CD4-positive, alpha-beta memory T cell (primary cell): ENCODE measurements around the gene TOR2A. TPM values are rescaled to one million over a fixed set of nuclear protein-coding genes. Genes with fewer than 3 reads are reported as not detected.

Experiments
- CTCF ChIA-PET: fragments of 350-600 bp; sonication (Branson Sonifier 250); formaldehyde crosslinking; loops from one replicate; lab custom pipeline; 2021; ENCODE audit warnings: inconsistent platforms; ENCODE audit not compliant: partially characterized antibody; lab: Charles Lee
- POLR2A ChIA-PET: fragments of 350-600 bp; sonication (Branson Sonifier 250); formaldehyde crosslinking; loops from one replicate; lab custom pipeline; 2021; ENCODE audit not compliant: partially characterized antibody; lab: Charles Lee
- DNase-seq, 5 donors: peaks; one replicate each; pipeline versions ENCODE4 v3.0.0 to v3.0.0-alpha.2; 2020 to 2022; ENCODE audit warnings: mixed read lengths in 1 of 5
- H3K27ac ChIP-seq: one replicate; pipeline ENCODE4 v1.7.0; 2013; ENCODE audit warnings: low read depth, low read length
- H3K27me3 ChIP-seq: 2 replicates; pipeline ENCODE4 v1.7.0; 2013; ENCODE audit warnings: mild to moderate bottlenecking, low read length, moderate library complexity; ENCODE audit not compliant: insufficient read depth
- H3K36me3 ChIP-seq: 2 replicates; pipeline ENCODE4 v1.7.0; 2013; ENCODE audit warnings: mild to moderate bottlenecking, low read length, moderate library complexity; ENCODE audit not compliant: insufficient read depth
- H3K4me1 ChIP-seq: 2 replicates; pipeline ENCODE4 v1.7.0; 2013; ENCODE audit warnings: mild to moderate bottlenecking, low read length, moderate library complexity; ENCODE audit not compliant: insufficient read depth
- H3K4me3 ChIP-seq, 2 donors: one replicate each; pipeline ENCODE4 v1.7.0; 2013; ENCODE audit warnings: low read length in 2 of 2, mild to moderate bottlenecking in 1 of 2
- H3K9me3 ChIP-seq, 2 donors: one replicate each; pipeline ENCODE4 v1.7.0; 2013; ENCODE audit warnings: low read length in 2 of 2, control low read depth in 1 of 2; ENCODE audit not compliant: control insufficient read depth in 1 of 2
- H3K27ac Mint-ChIP-seq, 7 donors: one replicate each; pipeline ENCODE4 v1.8.0; 2020 to 2021; ENCODE audit warnings: mixed read lengths in 7 of 7, mild to moderate bottlenecking in 6 of 7, inconsistent platforms in 3 of 7, moderate library complexity in 3 of 7
- H3K27me3 Mint-ChIP-seq, 2 donors: one replicate each; pipeline ENCODE4 v1.8.0; 2020 to 2021; ENCODE audit warnings: mixed read lengths in 2 of 2
- H3K36me3 Mint-ChIP-seq, 2 donors: one replicate each; pipeline ENCODE4 v1.8.0; 2020 to 2021; ENCODE audit warnings: mixed read lengths in 2 of 2, inconsistent platforms in 1 of 2, mild to moderate bottlenecking in 1 of 2
- H3K4me1 Mint-ChIP-seq, 4 donors: one replicate each; pipeline ENCODE4 v1.8.0; 2020 to 2021; ENCODE audit warnings: mixed read lengths in 4 of 4, mild to moderate bottlenecking in 1 of 4
- H3K4me3 Mint-ChIP-seq, 8 donors: one replicate each; pipeline ENCODE4 v1.8.0; 2020 to 2021; ENCODE audit warnings: mixed read lengths in 8 of 8, mild to moderate bottlenecking in 7 of 8, moderate library complexity in 6 of 8, inconsistent platforms in 3 of 8
- H3K9me3 Mint-ChIP-seq, 8 donors: one replicate each; pipeline ENCODE4 v1.8.0; 2020 to 2021; ENCODE audit warnings: mixed read lengths in 8 of 8, mild to moderate bottlenecking in 5 of 8, inconsistent platforms in 3 of 8, moderate library complexity in 1 of 8
- intact Hi-C: fragments of 100-400 bp; cut with micrococcal nuclease; formaldehyde crosslinking; loops from one replicate; pipeline ENCODE4 v1.15.1; 2023
- polyA plus RNA-seq, 2 donors: library from polyadenylated mRNA; unstranded; fragments of 300-500 nt; fragmentation: Illumina TruSeq; gene quantifications; one replicate each; pipeline ENCODE4 v1.2.3, GENCODE V29; 2021
- total RNA-seq, 2 experiments: library from RNA; stranded (reverse); gene quantifications; one replicate each; pipeline ENCODE4 v1.2.3, GENCODE V29; 2021

The TOR2A gene
- total and polyA plus RNA-seq, 4 experiments from 2014 or later = 14.3 to 27.1 (median 20.8) TPM

GRCh38 chr9:127714020-127714750 is 20.9 kb downstream of the TOR2A start:
- Mint-ChIP-seq H3K36me3 (peaks cover 0 to 6% of the 10 kb centered on the region in 2 donors), H3K27ac (peak overlapping the region; percentile 48 to 85 (median 73)), H3K4me1 (peaks cover 15 to 35% (median 27%) of the 10 kb centered on the region in 4 donors), H3K4me3 (peak overlapping the region; percentile 61 to 84 (median 79)), H3K27me3 (no peaks in the 10 kb centered on the region), H3K9me3 (no peaks in the 10 kb centered on the region)
- H3K27ac ChIP-seq = no peak overlapping the region
- POLR2A ChIA-PET = interaction anchor here (0.9 to 6.3 kb wide), 5 partner anchors 10 to 74 kb away, joined by 3 to 39 read pairs (median 5); partner anchors contain the start of gene TOR2A
- H3K4me3 ChIP-seq = peak overlapping the region in 1 of 2 donors; percentile 37
- peaks cover 33% of the 10 kb centered on the region for H3K4me1 ChIP-seq
- no peak for DNase-seq
- intact Hi-C loops = loop anchor here (2.0 kb wide), 1 partner anchor 101 kb away; the partner anchor contains the start of gene STXBP1
- no peaks in the 10 kb centered on the region for H3K27me3 ChIP-seq
- CTCF ChIA-PET = interaction anchor here (1.8 to 3.4 kb wide), 2 partner anchors 21 to 71 kb away, joined by 5 to 23 read pairs; partner anchors contain the start of gene TOR2A
- no peaks in the 10 kb centered on the region for H3K36me3 ChIP-seq
- no peaks in the 10 kb centered on the region for H3K9me3 ChIP-seq

- intact Hi-C loops = no loop called here
- Histone ChIP-seq H3K4me3 (no peak overlapping the region), H3K27ac (no peak overlapping the region), H3K27me3 (no peaks in the 10 kb centered on the region), H3K36me3 (no peaks in the 10 kb centered on the region), H3K4me1 (peaks cover 31% of the 10 kb centered on the region), H3K9me3 (no peaks in the 10 kb centered on the region)
- Mint-ChIP-seq H3K27me3 (no peaks in the 10 kb centered on the region), H3K27ac (no peak overlapping the region), H3K9me3 (no peaks in the 10 kb centered on the region), H3K4me1 (peaks cover 15 to 35% (median 26%) of the 10 kb centered on the region in 4 donors), H3K4me3 (peak overlapping the region in 2 of 8 donors; percentile 61 to 65), H3K36me3 (peaks cover 0 to 6% of the 10 kb centered on the region in 2 donors)
- CTCF ChIA-PET = no interaction called here
- POLR2A ChIA-PET = interaction anchor here (1.0 to 2.0 kb wide), 2 partner anchors 14 to 22 kb away, joined by 3 to 7 read pairs; partner anchors contain the start of gene TOR2A
- DNase-seq = no peak
Measured at GRCh38 chr9:127712867-127713266, 22.2 kb downstream of the TOR2A start.

GRCh38 chr9:127712371-127712770 is 22.7 kb downstream of the TOR2A start:
- Mint-ChIP-seq H3K27ac (peak overlapping the region in 2 of 7 donors; percentile 35 to 47), H3K36me3 (peaks cover 0 to 6% of the 10 kb centered on the region in 2 donors), H3K9me3 (no peaks in the 10 kb centered on the region), H3K4me3 (peak overlapping the region in 3 of 8 donors; percentile 36 to 65 (median 61)), H3K4me1 (peaks cover 19 to 40% (median 31%) of the 10 kb centered on the region in 4 donors), H3K27me3 (no peaks in the 10 kb centered on the region)
- Histone ChIP-seq H3K4me1 (peaks cover 36% of the 10 kb centered on the region), H3K4me3 (no peak overlapping the region), H3K27ac (no peak overlapping the region), H3K36me3 (no peaks in the 10 kb centered on the region), H3K9me3 (no peaks in the 10 kb centered on the region), H3K27me3 (no peaks in the 10 kb centered on the region)
- POLR2A ChIA-PET = interaction anchor here (1.0 to 2.0 kb wide), 3 partner anchors 13 to 73 kb away, joined by 3 to 7 read pairs (median 4); partner anchors contain the start of genes CDK9 and TOR2A
- DNase-seq = no peak
- CTCF ChIA-PET = interaction anchor here (1.5 to 3.4 kb wide), 2 partner anchors 22 to 209 kb away, joined by 3 to 19 read pairs; partner anchors contain the start of gene TOR2A
- intact Hi-C loops = no loop called here

DNA sequence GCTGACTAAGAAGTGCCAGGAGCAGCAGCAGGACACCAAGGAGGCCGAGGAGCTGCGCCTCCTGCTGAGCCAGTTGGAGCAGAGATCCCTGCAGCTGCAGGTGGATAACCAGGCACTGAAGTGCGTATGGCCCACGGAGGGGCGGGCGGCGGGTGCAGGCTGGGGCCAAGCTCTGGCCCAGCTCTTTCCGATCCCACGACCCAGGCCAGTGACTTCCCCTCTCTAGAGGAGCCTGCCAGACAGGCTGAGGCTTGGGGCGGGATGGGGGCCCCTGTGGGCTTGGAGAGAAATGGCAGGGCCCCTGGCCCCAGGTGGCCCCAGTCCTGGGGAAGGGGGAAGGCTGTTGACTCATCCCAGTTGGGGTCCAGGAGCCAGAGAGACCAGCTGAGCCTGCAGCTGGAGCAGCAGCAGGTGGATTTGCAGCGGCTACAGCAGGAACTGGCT is 23.2 kb downstream of the TOR2A start:
- H3K27me3 ChIP-seq = no peaks in the 10 kb centered on the region
- H3K4me3 ChIP-seq = no peak overlapping the region
- no peaks in the 10 kb centered on the region for H3K9me3 ChIP-seq
- H3K9me3 Mint-ChIP-seq = peaks cover 0 to 1% (median 0%) of the 10 kb centered on the region in 8 donors
- CTCF ChIA-PET = interaction anchor here (1.5 to 3.4 kb wide), 2 partner anchors 23 to 209 kb away, joined by 3 to 19 read pairs; partner anchors contain the start of gene TOR2A
- no peak for DNase-seq
- peak overlapping the region in 2 of 8 donors; percentile 29 to 49 for H3K4me3 Mint-ChIP-seq
- H3K4me1 ChIP-seq = peaks cover 39% of the 10 kb centered on the region
- H3K27ac ChIP-seq = no peak overlapping the region
- H3K27ac Mint-ChIP-seq = peak overlapping the region in 1 of 7 donors; percentile 35
- H3K27me3 Mint-ChIP-seq = no peaks in the 10 kb centered on the region
- H3K36me3 ChIP-seq = no peaks in the 10 kb centered on the region
- POLR2A ChIA-PET = interaction anchor here (1.0 to 2.0 kb wide), 3 partner anchors 13 to 73 kb away, joined by 3 to 7 read pairs (median 4); partner anchors contain the start of genes CDK9 and TOR2A
- peaks cover 0 to 6% of the 10 kb centered on the region in 2 donors for H3K36me3 Mint-ChIP-seq
- intact Hi-C loops = no loop called here
- peaks cover 19 to 44% (median 33%) of the 10 kb centered on the region in 4 donors for H3K4me1 Mint-ChIP-seq

GRCh38 chr9:127711226-127711701 is 23.8 kb downstream of the TOR2A start:
- H3K27me3 Mint-ChIP-seq = no peaks in the 10 kb centered on the region
- H3K27ac ChIP-seq = no peak overlapping the region
- CTCF ChIA-PET = interaction anchor here (1.5 to 3.4 kb wide), 2 partner anchors 23 to 210 kb away, joined by 3 to 19 read pairs; partner anchors contain the start of gene TOR2A
- no peak for DNase-seq
- H3K36me3 Mint-ChIP-seq = peaks cover 0 to 6% of the 10 kb centered on the region in 2 donors
- peak overlapping the region in 4 of 8 donors; percentile 24 to 46 (median 44) for H3K4me3 Mint-ChIP-seq
- no peaks in the 10 kb centered on the region for H3K27me3 ChIP-seq
- POLR2A ChIA-PET = interaction anchor here (1.8 kb wide), 1 partner anchor 74 kb away, joined by 4 read pairs; the partner anchor contains the start of gene CDK9
- H3K36me3 ChIP-seq = no peaks in the 10 kb centered on the region
- H3K9me3 Mint-ChIP-seq = peaks cover 0 to 1% (median 0%) of the 10 kb centered on the region in 8 donors
- peak overlapping the region in 4 of 7 donors; percentile 7 to 59 (median 50) for H3K27ac Mint-ChIP-seq
- H3K4me3 ChIP-seq = no peak overlapping the region
- peaks cover 20 to 45% (median 32%) of the 10 kb centered on the region in 4 donors for H3K4me1 Mint-ChIP-seq
- no peaks in the 10 kb centered on the region for H3K9me3 ChIP-seq
- intact Hi-C loops = no loop called here
- H3K4me1 ChIP-seq = peaks cover 36% of the 10 kb centered on the region

DNA sequence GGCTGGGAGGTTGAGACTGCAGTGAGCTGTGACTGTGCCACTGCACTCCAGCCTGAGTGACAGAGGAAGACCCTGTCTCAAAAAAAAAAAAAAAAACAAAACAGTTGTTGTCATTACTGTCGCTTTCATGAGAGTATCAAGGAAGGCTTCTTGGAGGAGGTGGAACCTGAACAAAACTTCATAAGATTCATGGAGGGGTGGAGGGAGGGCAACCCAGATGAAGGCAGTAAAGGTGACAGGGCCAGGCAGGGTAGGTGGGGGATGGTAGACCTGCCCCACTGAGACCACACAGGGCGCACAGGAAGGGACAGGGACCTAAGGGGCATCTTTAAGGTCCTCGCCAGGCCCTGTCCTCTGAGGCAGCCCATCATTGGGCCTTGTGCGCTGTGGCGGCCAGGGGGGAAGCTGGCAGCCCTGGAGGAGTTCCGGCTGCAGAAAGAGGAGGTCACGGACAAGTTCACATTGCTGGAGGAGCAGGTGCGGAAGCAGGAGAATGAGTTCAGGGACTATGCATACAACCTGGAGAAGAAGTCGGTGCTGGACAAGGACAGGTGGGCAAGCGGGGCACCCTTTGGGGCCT is 24.8 kb downstream of the TOR2A start:
- no peaks in the 10 kb centered on the region for H3K9me3 ChIP-seq

More for the DNA sequence above, 24.8 kb downstream of the TOR2A start:
- H3K36me3 Mint-ChIP-seq = peaks cover 0 to under 1% of the 10 kb centered on the region in 2 donors
- H3K27ac ChIP-seq = no peak overlapping the region
- intact Hi-C loops = no loop called here
- peaks cover 14 to 39% (median 25%) of the 10 kb centered on the region in 4 donors for H3K4me1 Mint-ChIP-seq
- peak overlapping the region in 1 of 8 donors; percentile 69 for H3K4me3 Mint-ChIP-seq
- no peak overlapping the region for H3K4me3 ChIP-seq
- peaks cover 31% of the 10 kb centered on the region for H3K4me1 ChIP-seq
- no peaks in the 10 kb centered on the region for H3K36me3 ChIP-seq
- CTCF ChIA-PET = interaction anchor here (1.2 to 3.4 kb wide), 3 partner anchors 24 to 160 kb away, joined by 3 to 19 read pairs (median 5); partner anchors contain the start of gene TOR2A
- peak overlapping the region in 2 of 7 donors; percentile 0 to 64 for H3K27ac Mint-ChIP-seq
- POLR2A ChIA-PET = interaction anchor here (1.1 to 1.8 kb wide), 2 partner anchors 24 to 75 kb away, joined by 3 to 4 read pairs; partner anchors contain the start of gene CDK9
- H3K27me3 Mint-ChIP-seq = no peaks in the 10 kb centered on the region
- peaks cover 0 to 1% (median 0%) of the 10 kb centered on the region in 8 donors for H3K9me3 Mint-ChIP-seq
- no peak for DNase-seq
- H3K27me3 ChIP-seq = no peaks in the 10 kb centered on the region
